ENCODE measurements around the gene OSER1.

Gene OSER1

GRCh38 chr20:44160133-44160532 is 50.4 kb downstream of the OSER1 start:
- H3K4me3 ChIP-seq (ENCODE audit: low read length in 2 of 2), result no peak overlapping the region
- H3K4me1 ChIP-seq (ENCODE audit: control insufficient read depth, insufficient read depth, low read length), result peaks cover 25% of the 10 kb centered on the region
- no peak overlapping the region for H3K9ac ChIP-seq (ENCODE audit: low read length in 2 of 2)
- H3K9me3 ChIP-seq (ENCODE audit: control insufficient read depth in 2 of 2, low read length in 2 of 2), result no peaks in the 10 kb centered on the region
- H3K27ac ChIP-seq (ENCODE audit: low read length), result peak overlapping the region; percentile 11
- no peaks in the 10 kb centered on the region for H3K27me3 ChIP-seq (ENCODE audit: control insufficient read depth in 1 of 2, insufficient read depth in 2 of 2, low read length in 2 of 2)
- H3K36me3 ChIP-seq (ENCODE audit: control insufficient read depth in 2 of 2, insufficient read depth in 2 of 2, low read length in 2 of 2), result peaks cover 14 to 24% of the 10 kb centered on the region in 2 donors

GRCh38 chr20:44159711-44160110 is 50.9 kb downstream of the OSER1 start:
- H3K4me1 ChIP-seq (ENCODE audit: control insufficient read depth, insufficient read depth, low read length), result peaks cover 26% of the 10 kb centered on the region
- no peak overlapping the region for H3K4me3 ChIP-seq (ENCODE audit: low read length in 2 of 2)
- no peaks in the 10 kb centered on the region for H3K27me3 ChIP-seq (ENCODE audit: control insufficient read depth in 1 of 2, insufficient read depth in 2 of 2, low read length in 2 of 2)
- no peak overlapping the region for H3K9ac ChIP-seq (ENCODE audit: low read length in 2 of 2)
- no peaks in the 10 kb centered on the region for H3K9me3 ChIP-seq (ENCODE audit: control insufficient read depth in 2 of 2, low read length in 2 of 2)
- peaks cover 14 to 24% of the 10 kb centered on the region in 2 donors for H3K36me3 ChIP-seq (ENCODE audit: control insufficient read depth in 2 of 2, insufficient read depth in 2 of 2, low read length in 2 of 2)
- no peak overlapping the region for H3K27ac ChIP-seq (ENCODE audit: low read length)

- no peak overlapping the region for H3K4me3 ChIP-seq (ENCODE audit: low read length in 2 of 2)
These were observed 51.4 kb downstream of the OSER1 start for GRCh38 chr20:44159125-44159524.

GRCh38 chr20:44157061-44157460 is 53.5 kb downstream of the OSER1 start:
- H3K4me1 ChIP-seq (ENCODE audit: control insufficient read depth, insufficient read depth, low read length), result peaks cover 48% of the 10 kb centered on the region

More at GRCh38 chr20:44159125-44159524, 51.4 kb downstream of the OSER1 start:
- H3K9ac ChIP-seq (ENCODE audit: low read length in 2 of 2), result no peak overlapping the region
- peaks cover 14 to 24% of the 10 kb centered on the region in 2 donors for H3K36me3 ChIP-seq (ENCODE audit: control insufficient read depth in 2 of 2, insufficient read depth in 2 of 2, low read length in 2 of 2)
- H3K4me1 ChIP-seq (ENCODE audit: control insufficient read depth, insufficient read depth, low read length), result peaks cover 31% of the 10 kb centered on the region
- peak overlapping the region; percentile 31 for H3K27ac ChIP-seq (ENCODE audit: low read length)
- no peaks in the 10 kb centered on the region for H3K9me3 ChIP-seq (ENCODE audit: control insufficient read depth in 2 of 2, low read length in 2 of 2)
- no peaks in the 10 kb centered on the region for H3K27me3 ChIP-seq (ENCODE audit: control insufficient read depth in 1 of 2, insufficient read depth in 2 of 2, low read length in 2 of 2)

GRCh38 chr20:44154521-44155001 is 56.0 kb downstream of the OSER1 start:
- H3K9ac ChIP-seq (ENCODE audit: low read length in 2 of 2), result peak overlapping the region; percentile 51 to 73
- peak overlapping the region in 1 of 2 donors; percentile 35 for H3K4me3 ChIP-seq (ENCODE audit: low read length in 2 of 2)
- H3K36me3 ChIP-seq (ENCODE audit: control insufficient read depth in 2 of 2, insufficient read depth in 2 of 2, low read length in 2 of 2), result peaks cover 8 to 20% of the 10 kb centered on the region in 2 donors
- peak overlapping the region; percentile 90 for H3K27ac ChIP-seq (ENCODE audit: low read length)
- H3K27me3 ChIP-seq (ENCODE audit: control insufficient read depth in 1 of 2, insufficient read depth in 2 of 2, low read length in 2 of 2), result no peaks in the 10 kb centered on the region
- no peaks in the 10 kb centered on the region for H3K9me3 ChIP-seq (ENCODE audit: control insufficient read depth in 2 of 2, low read length in 2 of 2)
- peaks cover 58% of the 10 kb centered on the region for H3K4me1 ChIP-seq (ENCODE audit: control insufficient read depth, insufficient read depth, low read length)

More at GRCh38 chr20:44157061-44157460, 53.5 kb downstream of the OSER1 start:
- Histone ChIP-seq H3K36me3 (ENCODE audit: control insufficient read depth in 2 of 2, insufficient read depth in 2 of 2, low read length in 2 of 2) (peaks cover 14 to 24% of the 10 kb centered on the region in 2 donors), H3K27me3 (ENCODE audit: control insufficient read depth in 1 of 2, insufficient read depth in 2 of 2, low read length in 2 of 2) (no peaks in the 10 kb centered on the region), H3K4me3 (ENCODE audit: low read length in 2 of 2) (no peak overlapping the region), H3K9ac (ENCODE audit: low read length in 2 of 2) (no peak overlapping the region), H3K27ac (ENCODE audit: low read length) (peak overlapping the region; percentile 90), H3K9me3 (ENCODE audit: control insufficient read depth in 2 of 2, low read length in 2 of 2) (no peaks in the 10 kb centered on the region)

- H3K9me3 ChIP-seq (ENCODE audit: control insufficient read depth in 2 of 2, low read length in 2 of 2), result no peaks in the 10 kb centered on the region
- H3K36me3 ChIP-seq (ENCODE audit: control insufficient read depth in 2 of 2, insufficient read depth in 2 of 2, low read length in 2 of 2), result peaks cover 6 to 17% of the 10 kb centered on the region in 2 donors
- H3K27ac ChIP-seq (ENCODE audit: low read length), result peak overlapping the region; percentile 90
- no peaks in the 10 kb centered on the region for H3K27me3 ChIP-seq (ENCODE audit: control insufficient read depth in 1 of 2, insufficient read depth in 2 of 2, low read length in 2 of 2)
- H3K4me1 ChIP-seq (ENCODE audit: control insufficient read depth, insufficient read depth, low read length), result peaks cover 58% of the 10 kb centered on the region
- peak overlapping the region; percentile 68 to 73 for H3K9ac ChIP-seq (ENCODE audit: low read length in 2 of 2)
- peak overlapping the region; percentile 21 to 49 for H3K4me3 ChIP-seq (ENCODE audit: low read length in 2 of 2)
These were observed 56.9 kb downstream of the OSER1 start for GRCh38 chr20:44153636-44154043.

- Histone ChIP-seq H3K4me1 (ENCODE audit: control insufficient read depth, insufficient read depth, low read length) (peaks cover 68% of the 10 kb centered on the region), H3K9me3 (ENCODE audit: control insufficient read depth in 2 of 2, low read length in 2 of 2) (no peaks in the 10 kb centered on the region), H3K4me3 (ENCODE audit: low read length in 2 of 2) (peak overlapping the region in 1 of 2 donors; percentile 35), H3K27ac (ENCODE audit: low read length) (peak overlapping the region; percentile 90), H3K27me3 (ENCODE audit: control insufficient read depth in 1 of 2, insufficient read depth in 2 of 2, low read length in 2 of 2) (no peaks in the 10 kb centered on the region), H3K36me3 (ENCODE audit: control insufficient read depth in 2 of 2, insufficient read depth in 2 of 2, low read length in 2 of 2) (peaks cover 7 to 14% of the 10 kb centered on the region in 2 donors), H3K9ac (ENCODE audit: low read length in 2 of 2) (peak overlapping the region in 1 of 2 donors; percentile 43)
These were observed 58.8 kb downstream of the OSER1 start for GRCh38 chr20:44151621-44152416.

- Histone ChIP-seq H3K36me3 (ENCODE audit: control insufficient read depth in 2 of 2, insufficient read depth in 2 of 2, low read length in 2 of 2) (peaks cover 5 to 9% of the 10 kb centered on the region in 2 donors), H3K27ac (ENCODE audit: low read length) (peak overlapping the region; percentile 82), H3K9me3 (ENCODE audit: control insufficient read depth in 2 of 2, low read length in 2 of 2) (no peaks in the 10 kb centered on the region), H3K9ac (ENCODE audit: low read length in 2 of 2) (no peak overlapping the region), H3K27me3 (ENCODE audit: control insufficient read depth in 1 of 2, insufficient read depth in 2 of 2, low read length in 2 of 2) (no peaks in the 10 kb centered on the region), H3K4me1 (ENCODE audit: control insufficient read depth, insufficient read depth, low read length) (peaks cover 79% of the 10 kb centered on the region), H3K4me3 (ENCODE audit: low read length in 2 of 2) (no peak overlapping the region)
These were observed 64.3 kb downstream of the OSER1 start for GRCh38 chr20:44146272-44146671.

Data from stomach smooth muscle (tissue), 2 donors.